ENCODE data around the gene LAMP5. TPM values are rescaled to one million over a fixed set of nuclear protein-coding genes. Genes with fewer than 3 reads are reported as not detected.

The LAMP5 gene
- total and polyA plus RNA-seq, 10 donors, result 0.26 to 1.5 (median 0.73) TPM

- no peaks in the 10 kb centered on the region for H3K36me3 ChIP-seq
- 92 to 96% (median 94%) methylated on average over 4 of the region's 4 CpGs for WGBS, 5 donors
- no peaks in the 10 kb centered on the region for H3K27me3 ChIP-seq (replicated peaks in 1 of 7)
- no peaks in the 10 kb centered on the region for H3K9me3 ChIP-seq
- no peak overlapping the region for H3K27ac ChIP-seq
- H3K4me1 ChIP-seq, result peaks cover 0 to 17% (median 10%) of the 10 kb centered on the region in 6 donors
- H3K4me3 ChIP-seq, result no peak overlapping the region
- DNase-seq, result no peak
- no peak for TF ChIP-seq POLR2A (IDR thresholded peaks at IDR 0.05)
- no peak for TF ChIP-seq POLR2AphosphoS5 (IDR thresholded peaks at IDR 0.05)
- TF ChIP-seq CTCF (IDR thresholded peaks at IDR 0.05 in 8 of 11, conservative IDR thresholded peaks at IDR 0.05 in 3 of 11), result no peak
- intact Hi-C loops (cut with DNase I; ENCODE audit: low total_unique reads), result no loop called here
These were observed 34.3 kb upstream of the LAMP5 start for GRCh38 chr20:9480066-9480465.

- Histone ChIP-seq H3K9me3 (no peaks in the 10 kb centered on the region), H3K36me3 (no peaks in the 10 kb centered on the region), H3K27me3 (replicated peaks in 1 of 7) (no peaks in the 10 kb centered on the region), H3K27ac (no peak overlapping the region), H3K4me3 (no peak overlapping the region), H3K4me1 (peaks cover 0 to 17% (median 10%) of the 10 kb centered on the region in 6 donors)
- no peak for DNase-seq
- intact Hi-C loops (cut with DNase I; ENCODE audit: low total_unique reads), result no loop called here
- TF ChIP-seq CTCF (IDR thresholded peaks at IDR 0.05 in 8 of 11, conservative IDR thresholded peaks at IDR 0.05 in 3 of 11), result no peak
- TF ChIP-seq POLR2AphosphoS5 (IDR thresholded peaks at IDR 0.05), result no peak
- 39 to 48% (median 43%) methylated on average over 3 of the region's 3 CpGs for WGBS, 5 donors
These were observed 32.2 kb upstream of the LAMP5 start for GRCh38 chr20:9482180-9482579.

DNA sequence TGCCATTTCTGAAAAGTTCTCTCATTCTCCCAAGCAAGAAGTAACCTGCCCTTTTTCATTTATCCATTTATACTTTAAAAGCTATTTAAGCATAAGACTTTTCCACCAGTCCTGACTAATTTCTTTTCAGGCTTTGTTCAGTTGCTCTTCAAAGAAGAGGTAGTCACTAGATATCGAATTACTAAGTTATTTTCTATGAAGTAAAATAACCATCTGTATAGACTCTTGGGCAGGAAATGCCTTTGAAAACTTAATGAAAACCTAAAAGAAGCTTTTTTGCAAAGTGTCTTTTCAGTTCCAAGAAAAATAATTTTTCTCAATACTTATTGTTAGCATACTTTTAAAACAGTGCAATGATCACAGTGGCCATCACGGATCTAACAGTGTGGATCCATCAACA lies 31.3 kb upstream of the LAMP5 start:
- peaks cover 0 to 17% (median 10%) of the 10 kb centered on the region in 6 donors for H3K4me1 ChIP-seq
- no peaks in the 10 kb centered on the region for H3K9me3 ChIP-seq
- H3K27ac ChIP-seq, result no peak overlapping the region
- no peaks in the 10 kb centered on the region for H3K27me3 ChIP-seq (replicated peaks in 1 of 7)
- no peak for TF ChIP-seq CTCF (IDR thresholded peaks at IDR 0.05 in 8 of 11, conservative IDR thresholded peaks at IDR 0.05 in 3 of 11)
- no peak for TF ChIP-seq POLR2A (IDR thresholded peaks at IDR 0.05)
- no peak for TF ChIP-seq POLR2AphosphoS5 (IDR thresholded peaks at IDR 0.05)
- intact Hi-C loops (cut with DNase I; ENCODE audit: low total_unique reads), result no loop called here
- H3K36me3 ChIP-seq, result no peaks in the 10 kb centered on the region
- 73 to 84% (median 78%) methylated on average over 2 of the region's 2 CpGs for WGBS, 5 donors
- no peak for DNase-seq
- H3K4me3 ChIP-seq, result no peak overlapping the region

DNA sequence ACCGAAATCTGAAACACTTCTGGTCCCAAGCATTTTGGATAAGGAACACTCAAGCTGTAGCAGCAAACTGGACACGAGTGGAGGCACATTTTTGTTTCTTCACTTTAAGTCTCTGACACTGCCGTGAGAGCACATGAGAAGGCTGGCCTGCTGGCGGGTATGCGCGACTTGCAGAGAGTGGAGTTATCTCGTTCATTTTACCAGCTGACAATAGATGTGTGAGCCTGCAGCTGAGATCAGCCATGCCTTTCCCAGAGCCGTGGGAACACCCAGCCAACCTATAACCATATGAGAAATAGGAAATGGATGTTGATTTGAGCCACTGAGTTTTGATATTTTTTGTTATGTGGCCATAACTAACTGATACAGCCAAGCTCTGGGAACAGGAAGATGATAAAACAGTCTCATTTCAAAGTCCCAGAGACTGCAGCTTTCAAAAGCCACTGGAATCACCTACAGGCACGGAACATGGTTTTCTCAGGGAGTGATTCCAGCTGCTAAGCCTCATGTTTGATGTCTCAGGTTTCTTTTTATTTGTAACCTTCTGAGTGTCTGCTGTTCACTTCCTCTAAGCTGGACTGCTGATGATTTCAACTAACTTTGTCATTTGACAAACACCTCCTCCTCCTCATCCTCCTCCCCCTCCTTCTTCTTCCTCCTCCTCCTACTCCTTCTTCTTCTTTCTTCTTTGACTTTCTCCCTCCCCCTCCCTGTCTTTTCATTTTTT lies 28.6 kb upstream of the LAMP5 start:
- TF ChIP-seq POLR2AphosphoS5 (IDR thresholded peaks at IDR 0.05), result no peak
- no peak for TF ChIP-seq POLR2A (IDR thresholded peaks at IDR 0.05)
- no peak for TF ChIP-seq CTCF (IDR thresholded peaks at IDR 0.05 in 8 of 11, conservative IDR thresholded peaks at IDR 0.05 in 3 of 11)
- 84 to 91% (median 85%) methylated on average over 9 of the region's 9 CpGs for WGBS, 5 donors
- H3K36me3 ChIP-seq, result no peaks in the 10 kb centered on the region
- no peaks in the 10 kb centered on the region for H3K9me3 ChIP-seq
- DNase-seq, result no peak
- no peak overlapping the region for H3K4me3 ChIP-seq
- H3K4me1 ChIP-seq, result peaks cover 0 to 17% (median 10%) of the 10 kb centered on the region in 6 donors
- intact Hi-C loops (cut with DNase I; ENCODE audit: low total_unique reads), result no loop called here
- H3K27me3 ChIP-seq (replicated peaks in 1 of 7), result no peaks in the 10 kb centered on the region
- no peak overlapping the region for H3K27ac ChIP-seq
